HG02981 (cell line): ENCODE data around the gene CCR1.
A peak's percentile ranks its signal among the peaks of the same experiment; 100 is the strongest.
"Not testable (repeated sequence)": the region's sequence is repeated elsewhere in the genome, so short reads cannot be mapped to it uniquely, and the experiment has no call there.

ENCODE experiments used
- ATAC-seq: cut with Tn5 transposase; IDR thresholded peaks from one replicate; pipeline ENCODE4 v1.9.1; 2021; ENCODE audit warnings: mild to moderate bottlenecking, moderate library complexity; ENCODE audit not compliant: unreplicated experiment

The CCR1 gene

GRCh38 chr3:46213201-46213600 lies 5.1 kb upstream of the CCR1 start:
- no peak for ATAC-seq

- no peak for ATAC-seq
These were observed 4.0 kb upstream of the CCR1 start for GRCh38 chr3:46212101-46212500.

GRCh38 chr3:46209746-46210470 lies 1.8 kb upstream of the CCR1 start:
- ATAC-seq = no peak

GRCh38 chr3:46209053-46209452 lies 940 bp upstream of the CCR1 start:
- no peak for ATAC-seq

GRCh38 chr3:46207514-46207913 lies 599 bp downstream of the CCR1 start:
- not testable (repeated sequence) for ATAC-seq

- no peak for ATAC-seq
These were observed 1.7 kb downstream of the CCR1 start for GRCh38 chr3:46206282-46207015.

- ATAC-seq = no peak
These were observed 2.7 kb downstream of the CCR1 start for GRCh38 chr3:46205286-46205960.

GRCh38 chr3:46203681-46204080 lies 4.4 kb downstream of the CCR1 start:
- no peak for ATAC-seq

- ATAC-seq = no peak
These were observed 5.6 kb downstream of the CCR1 start for GRCh38 chr3:46202535-46202934.

- no peak for ATAC-seq
These were observed 7.3 kb downstream of the CCR1 start for GRCh38 chr3:46200790-46201189.

GRCh38 chr3:46200211-46200610 lies 7.9 kb downstream of the CCR1 start:
- no peak for ATAC-seq

- ATAC-seq = no peak
These were observed 11.7 kb downstream of the CCR1 start for GRCh38 chr3:46196261-46196957.

GRCh38 chr3:46194868-46195553 lies 13.1 kb downstream of the CCR1 start:
- no peak for ATAC-seq

- no peak for ATAC-seq
These were observed 14.7 kb downstream of the CCR1 start for GRCh38 chr3:46193436-46193835.

- no peak for ATAC-seq
These were observed 15.2 kb downstream of the CCR1 start for GRCh38 chr3:46192939-46193338.

GRCh38 chr3:46191730-46192129 lies 16.4 kb downstream of the CCR1 start:
- ATAC-seq = no peak

- ATAC-seq = no peak
These were observed 19.4 kb downstream of the CCR1 start for GRCh38 chr3:46188708-46189107.

- ATAC-seq = no peak
These were observed 20.2 kb downstream of the CCR1 start for GRCh38 chr3:46187876-46188275.

GRCh38 chr3:46187341-46187700 lies 20.8 kb downstream of the CCR1 start:
- ATAC-seq = no peak

GRCh38 chr3:46186471-46187340 lies 21.4 kb downstream of the CCR1 start:
- peak; percentile 68 for ATAC-seq
